LNCaP clone FGC (cell line): ENCODE measurements around the gene VEGFB.
A peak's percentile ranks its signal among the peaks of the same experiment; 100 is the strongest.

ENCODE experiments used
- DNase-seq: peaks from one replicate; pipeline ENCODE4 v3.0.0-alpha.2; 2011; ENCODE audit warnings: low read depth
- H3K4me3 ChIP-seq: 2 replicates; pipeline ENCODE4 v1.5.1; 2011; ENCODE audit warnings: mild to moderate bottlenecking, low read depth, low read length, control low read depth
- TF ChIP-seq, protein P1 (sequence below): IDR thresholded peaks from 2 replicates; pipeline ENCODE4 v1.5.1; 2012; ENCODE audit warnings: mild to moderate bottlenecking; ENCODE audit not compliant: control insufficient read depth, insufficient read depth; ENCODE audit errors: extremely low read depth

The VEGFB gene

DNA sequence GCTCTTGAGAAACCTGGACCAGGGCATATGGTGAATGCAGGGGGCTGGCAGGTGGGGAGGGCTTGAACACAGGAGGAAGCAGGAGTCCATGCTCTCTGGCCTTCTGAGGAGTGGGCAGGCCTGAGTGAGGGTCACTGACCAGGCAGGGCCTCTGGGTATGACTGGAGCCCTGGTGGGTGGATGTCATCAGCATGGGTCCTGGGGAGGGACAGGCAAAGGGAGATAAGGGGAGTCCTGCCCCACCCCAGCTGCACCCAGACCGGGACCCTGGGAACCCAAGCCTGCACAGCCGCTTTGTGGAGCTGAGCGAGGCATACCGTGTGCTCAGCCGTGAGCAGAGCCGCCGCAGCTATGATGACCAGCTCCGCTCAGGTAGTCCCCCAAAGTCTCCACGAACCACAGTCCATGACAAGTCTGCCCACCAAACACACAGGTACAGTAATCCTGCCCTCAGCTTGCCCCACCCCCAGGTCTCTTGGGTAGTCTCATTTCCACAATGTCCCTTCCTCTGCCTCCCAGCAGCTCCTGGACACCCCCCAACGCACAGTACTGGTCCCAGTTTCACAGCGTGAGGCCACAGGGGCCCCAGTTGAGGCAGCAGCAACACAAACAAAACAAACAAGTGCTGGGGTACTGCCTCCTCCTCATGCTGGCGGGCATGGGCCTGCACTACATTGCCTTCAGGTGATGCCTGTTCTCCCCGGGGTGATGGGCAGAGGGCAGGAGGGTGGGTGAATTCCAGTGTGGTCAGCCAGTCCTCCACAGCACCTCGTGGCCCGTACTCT is 2.0 kb upstream of the VEGFB start:
- H3K4me3 ChIP-seq, result no peak overlapping the region
- no peak for DNase-seq

DNA sequence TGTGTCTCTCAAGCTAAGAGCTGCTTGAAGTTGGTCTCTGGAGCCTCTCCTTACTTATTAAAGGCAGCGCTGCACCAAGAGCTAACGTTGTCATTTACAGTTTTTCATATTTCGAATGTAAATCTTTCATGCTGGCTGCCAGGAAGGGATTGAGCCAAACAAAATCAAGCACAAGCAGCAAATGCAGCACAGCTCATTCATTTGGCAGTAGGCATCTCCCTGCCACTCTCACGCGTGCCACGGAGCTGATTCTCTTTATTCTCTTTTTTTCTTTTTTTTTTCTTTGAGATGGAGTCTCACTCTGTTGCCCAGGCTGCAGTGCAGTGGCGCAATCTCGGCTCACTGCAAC is 1.4 kb upstream of the VEGFB start:
- DNase-seq, result no peak
- TF ChIP-seq, protein P1, sequence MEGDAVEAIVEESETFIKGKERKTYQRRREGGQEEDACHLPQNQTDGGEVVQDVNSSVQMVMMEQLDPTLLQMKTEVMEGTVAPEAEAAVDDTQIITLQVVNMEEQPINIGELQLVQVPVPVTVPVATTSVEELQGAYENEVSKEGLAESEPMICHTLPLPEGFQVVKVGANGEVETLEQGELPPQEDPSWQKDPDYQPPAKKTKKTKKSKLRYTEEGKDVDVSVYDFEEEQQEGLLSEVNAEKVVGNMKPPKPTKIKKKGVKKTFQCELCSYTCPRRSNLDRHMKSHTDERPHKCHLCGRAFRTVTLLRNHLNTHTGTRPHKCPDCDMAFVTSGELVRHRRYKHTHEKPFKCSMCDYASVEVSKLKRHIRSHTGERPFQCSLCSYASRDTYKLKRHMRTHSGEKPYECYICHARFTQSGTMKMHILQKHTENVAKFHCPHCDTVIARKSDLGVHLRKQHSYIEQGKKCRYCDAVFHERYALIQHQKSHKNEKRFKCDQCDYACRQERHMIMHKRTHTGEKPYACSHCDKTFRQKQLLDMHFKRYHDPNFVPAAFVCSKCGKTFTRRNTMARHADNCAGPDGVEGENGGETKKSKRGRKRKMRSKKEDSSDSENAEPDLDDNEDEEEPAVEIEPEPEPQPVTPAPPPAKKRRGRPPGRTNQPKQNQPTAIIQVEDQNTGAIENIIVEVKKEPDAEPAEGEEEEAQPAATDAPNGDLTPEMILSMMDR, result no peak
- no peak overlapping the region for H3K4me3 ChIP-seq

More for the DNA sequence above, 2.0 kb upstream of the VEGFB start:
- TF ChIP-seq, protein P1, result no peak

GRCh38 chr11:64234647-64235379 is 429 bp downstream of the VEGFB start:
- no peak for DNase-seq
- H3K4me3 ChIP-seq, result peak overlapping the region; percentile 58
- TF ChIP-seq, protein P1, result 0 out of 2 replicates have a peak, but pooled peaks have one; percentile 14

DNA sequence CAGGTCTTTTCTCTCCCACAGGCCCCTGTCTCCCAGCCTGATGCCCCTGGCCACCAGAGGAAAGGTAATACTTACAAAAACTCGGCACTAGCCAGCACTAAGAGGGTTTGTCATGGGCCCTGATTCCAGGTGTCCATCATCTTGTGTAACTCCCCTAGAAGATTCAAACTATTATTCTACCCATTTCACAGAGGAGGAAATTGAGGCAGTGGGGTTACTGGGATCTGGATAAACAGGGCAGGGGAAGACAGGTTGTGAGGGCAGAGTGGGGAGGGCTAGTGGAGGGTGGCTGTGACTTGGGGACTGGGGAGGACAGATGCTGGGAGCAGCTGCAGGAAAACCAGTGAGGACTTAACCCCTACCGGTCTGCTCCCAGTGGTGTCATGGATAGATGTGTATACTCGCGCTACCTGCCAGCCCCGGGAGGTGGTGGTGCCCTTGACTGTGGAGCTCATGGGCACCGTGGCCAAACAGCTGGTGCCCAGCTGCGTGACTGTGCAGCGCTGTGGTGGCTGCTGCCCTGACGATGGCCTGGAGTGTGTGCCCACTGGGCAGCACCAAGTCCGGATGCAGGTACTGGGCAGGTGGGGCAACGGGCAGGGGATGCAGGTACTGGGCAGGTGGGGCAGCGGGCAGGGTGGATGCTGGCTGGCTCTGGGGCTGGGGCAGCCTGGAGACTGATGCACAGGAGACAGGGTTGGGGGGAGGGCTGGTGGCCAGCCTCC is 1.2 kb downstream of the VEGFB start:
- H3K4me3 ChIP-seq, result peak overlapping the region; percentile 58
- DNase-seq, result no peak
- TF ChIP-seq, protein P1, result no peak

DNA sequence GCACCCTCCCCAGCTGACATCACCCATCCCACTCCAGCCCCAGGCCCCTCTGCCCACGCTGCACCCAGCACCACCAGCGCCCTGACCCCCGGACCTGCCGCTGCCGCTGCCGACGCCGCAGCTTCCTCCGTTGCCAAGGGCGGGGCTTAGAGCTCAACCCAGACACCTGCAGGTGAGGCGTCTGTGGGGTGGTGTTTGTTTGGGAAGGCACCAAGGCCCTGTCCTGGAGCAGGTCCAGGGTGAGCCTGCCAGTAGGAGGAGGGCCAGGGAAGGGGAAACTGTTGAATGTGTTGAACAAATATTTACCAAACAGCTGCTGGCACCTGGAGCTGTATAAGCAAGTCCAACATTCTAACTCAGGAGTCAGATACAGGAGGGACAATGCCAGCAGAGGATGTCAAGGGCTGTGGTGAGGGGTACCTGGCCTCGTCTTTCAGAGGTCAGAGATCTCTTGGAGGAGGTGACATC is 3.1 kb downstream of the VEGFB start:
- TF ChIP-seq, protein P1, result no peak
- peak; percentile 99 for DNase-seq
- 0 out of 2 replicates have a peak overlapping the region, but pooled peaks have one; percentile 5 for H3K4me3 ChIP-seq

DNA sequence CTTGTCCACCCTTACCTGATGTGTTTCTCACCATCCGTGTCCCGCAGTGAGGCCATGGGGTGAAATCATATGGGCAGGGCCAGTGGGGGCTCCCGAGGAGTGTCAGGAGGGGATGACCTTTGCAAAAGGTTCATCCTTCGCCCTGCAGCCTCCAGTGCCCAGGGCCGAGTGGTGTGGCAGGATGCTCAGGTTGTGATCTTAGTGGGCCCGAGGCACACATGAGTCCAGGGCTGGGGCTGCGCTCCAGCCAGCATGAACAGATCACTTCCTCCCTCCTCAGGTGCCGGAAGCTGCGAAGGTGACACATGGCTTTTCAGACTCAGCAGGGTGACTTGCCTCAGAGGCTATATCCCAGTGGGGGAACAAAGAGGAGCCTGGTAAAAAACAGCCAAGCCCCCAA is 3.7 kb downstream of the VEGFB start:
- no peak for DNase-seq
- TF ChIP-seq, protein P1, result no peak
- no peak overlapping the region for H3K4me3 ChIP-seq
